PC-3 (cell line): ENCODE data around the gene NFAT5. TPM values are rescaled to one million over a fixed set of nuclear protein-coding genes. Genes with fewer than 3 reads are reported as not detected.

Experiments used
- ATAC-seq: fragments of 200-7000 bp; cut with Tn5 transposase; 2 replicates; pipeline ENCODE4 v1.9.1; 2020; ENCODE audit warnings: mild to moderate bottlenecking, moderate library complexity
- BruUV-seq: library from RNA; stranded (reverse); fragments of 400-500 nt; replicated peaks from 2 replicates; lab custom pipeline; 2021; lab: Mats Ljungman, UMichigan
- CTCF ChIA-PET: fragments of 300-600 bp; sonication (Branson Sonifier 250); formaldehyde crosslinking; loops from one replicate; lab custom pipeline; 2022; ENCODE audit warnings: antibody characterized with exemption; lab: Charles Lee
- POLR2A ChIA-PET: fragments of 300-600 bp; sonication (Branson Sonifier 250); formaldehyde crosslinking; loops from one replicate; lab custom pipeline; 2022; ENCODE audit warnings: antibody characterized with exemption; ENCODE audit not compliant: unreplicated experiment; lab: Charles Lee
- DNase-seq: peaks from one replicate; pipeline ENCODE4 v3.0.0-alpha.2; 2015
- H2AFZ ChIP-seq: fragments of 300-600 bp; sonication (generic); 2 replicates; pipeline ENCODE4 v1.6.0; 2016; ENCODE audit warnings: antibody characterized with exemption, low read length
- H3F3A ChIP-seq: fragments of 300-600 bp; sonication (generic); one replicate; pipeline ENCODE4 v1.6.0; 2017; ENCODE audit warnings: antibody characterized with exemption, low read length, control low read depth, mild to moderate bottlenecking; ENCODE audit not compliant: unreplicated experiment
- H3K27ac ChIP-seq: fragments of 300-600 bp; sonication (generic); 2 replicates; pipeline ENCODE4 v1.5.1; 2016; ENCODE audit warnings: mild to moderate bottlenecking, low read length
- H3K27me3 ChIP-seq: fragments of 300-600 bp; sonication (generic); 2 replicates; pipeline ENCODE4 v1.6.1; 2016; ENCODE audit warnings: low read length, mixed read lengths
- H3K36me3 ChIP-seq: fragments of 300-600 bp; sonication (generic); 2 replicates; pipeline ENCODE4 v1.6.1; 2016; ENCODE audit warnings: low read depth, mixed run types, low read length, mixed read lengths
- H3K4me1 ChIP-seq: fragments of 300-600 bp; sonication (generic); 2 replicates; pipeline ENCODE4 v1.5.1; 2016; ENCODE audit warnings: low read length; ENCODE audit not compliant: insufficient read depth
- H3K4me2 ChIP-seq: fragments of 300-600 bp; sonication (generic); 2 replicates; pipeline ENCODE4 v1.6.0; 2016; ENCODE audit warnings: low read length
- H3K4me3 ChIP-seq: fragments of 300-600 bp; sonication (generic); 2 replicates; pipeline ENCODE4 v1.5.1; 2016; ENCODE audit warnings: mild to moderate bottlenecking, low read length, mixed read lengths
- H3K79me2 ChIP-seq: fragments of 300-600 bp; sonication (generic); 2 replicates; pipeline ENCODE4 v1.6.1; 2017; ENCODE audit warnings: low read length, mixed read lengths
- H3K9ac ChIP-seq: fragments of 300-600 bp; sonication (generic); 2 replicates; pipeline ENCODE4 v1.6.0; 2016; ENCODE audit warnings: mild to moderate bottlenecking, low read length
- H3K9me2 ChIP-seq: fragments of 300-600 bp; sonication (generic); replicated peaks from 2 replicates; pipeline ENCODE4 v1.6.1; 2016; ENCODE audit warnings: mixed run types, low read length, mixed read lengths
- H3K9me3 ChIP-seq: fragments of 300-600 bp; sonication (generic); 2 replicates; pipeline ENCODE4 v1.6.1; 2016; ENCODE audit warnings: low read length, mixed read lengths
- H4K20me1 ChIP-seq: fragments of 300-600 bp; sonication (generic); 2 replicates; pipeline ENCODE4 v1.6.1; 2016; ENCODE audit warnings: low read length, mixed read lengths
- CTCF ChIP-seq: fragments of 300-600 bp; sonication (generic); conservative IDR thresholded peaks from 2 replicates; pipeline ENCODE4 v1.5.1; 2017; ENCODE audit warnings: antibody characterized with exemption, low read depth, mild to moderate bottlenecking, low read length
- EZH2 ChIP-seq: fragments of 300-600 bp; sonication (generic); IDR thresholded peaks from one replicate; pipeline ENCODE4 v1.6.1; 2017; ENCODE audit warnings: antibody characterized with exemption, mild to moderate bottlenecking, low read length; ENCODE audit not compliant: unreplicated experiment
- EZH2phosphoT487 ChIP-seq: fragments of 300-600 bp; sonication (generic); IDR thresholded peaks from 2 replicates; pipeline ENCODE4 v1.6.1; 2018; ENCODE audit warnings: mild to moderate bottlenecking, antibody characterized with exemption, low read length, borderline replicate concordance
- intact Hi-C: fragments of 100-400 bp; cut with micrococcal nuclease; formaldehyde crosslinking; loops from 2 replicates; pipeline ENCODE4 v1.9.0; 2023
- total RNA-seq: library from RNA; depleted of rRNA; stranded (reverse); fragments of >200 nt; gene quantifications from 2 replicates; pipeline ENCODE4 v1.2.3, GENCODE V29; 2014

Gene NFAT5
- total RNA-seq, 1 experiment from 2014 or later: 11.4 TPM

- H3K9me2 ChIP-seq: no peaks in the 10 kb centered on the region
- H3K9me3 ChIP-seq: no peaks in the 10 kb centered on the region
- H3K79me2 ChIP-seq: peaks cover 50% of the 10 kb centered on the region
- TF ChIP-seq CTCF (no peak), EZH2 (no peak), EZH2phosphoT487 (no peak)
- intact Hi-C loops: loop anchor here (1.0 to 5.0 kb wide), 2 partner anchors 98 to 169 kb away; no protein-coding TSS in a partner anchor
- peak overlapping the region; percentile 81 for H3K27ac ChIP-seq
- ATAC-seq (no peak), DNase-seq (no peak)
- H2AFZ ChIP-seq: peak overlapping the region; percentile 79
- H3K4me1 ChIP-seq: peaks cover 23% of the 10 kb centered on the region
- BruUV-seq: TSS peak; percentile 78
- H3K4me3 ChIP-seq: peak overlapping the region; percentile 88
- peak overlapping the region; percentile 98 for H3K9ac ChIP-seq
- H3K27me3 ChIP-seq: no peaks in the 10 kb centered on the region
- POLR2A ChIA-PET: interaction anchor here (0.7 kb wide), 1 partner anchor 28 kb away, joined by 3 read pairs; no protein-coding TSS in a partner anchor
- no peaks in the 10 kb centered on the region for H3K36me3 ChIP-seq
- H3K4me2 ChIP-seq: peak overlapping the region; percentile 99
- CTCF ChIA-PET: no interaction called here
- peaks cover 13% of the 10 kb centered on the region for H4K20me1 ChIP-seq
- no peaks in the 10 kb centered on the region for H3F3A ChIP-seq
Measured at GRCh38 chr16:69564845-69565670, 708 bp upstream of the NFAT5 start.

- Histone ChIP-seq H3F3A (no peaks in the 10 kb centered on the region), H3K4me1 (peaks cover 23% of the 10 kb centered on the region), H3K9me3 (no peaks in the 10 kb centered on the region), H3K36me3 (no peaks in the 10 kb centered on the region), H3K4me3 (peak overlapping the region; percentile 88), H4K20me1 (peaks cover 13% of the 10 kb centered on the region), H3K27me3 (no peaks in the 10 kb centered on the region), H2AFZ (peak overlapping the region; percentile 92), H3K9me2 (no peaks in the 10 kb centered on the region), H3K4me2 (peak overlapping the region; percentile 96), H3K27ac (peak overlapping the region; percentile 69), H3K9ac (peak overlapping the region; percentile 93), H3K79me2 (peaks cover 63% of the 10 kb centered on the region)
- intact Hi-C loops: loop anchor here (5.0 kb wide), 1 partner anchor 99 kb away; no protein-coding TSS in a partner anchor
- ChIA-PET CTCF (interaction anchor here (1.0 kb wide), 1 partner anchor 171 kb away, joined by 5 read pairs; no protein-coding TSS in a partner anchor), POLR2A (interaction anchor here (0.6 to 0.7 kb wide), 2 partner anchors 148 to 188 kb away, joined by 4 to 5 read pairs; partner anchors contain the start of gene NOB1)
- ATAC-seq (peak; percentile 42), DNase-seq (peak; percentile 40)
- no peak for TF ChIP-seq EZH2phosphoT487
- TF ChIP-seq CTCF: no peak
- TF ChIP-seq EZH2: no peak
- no TSS peak for BruUV-seq
Measured at GRCh38 chr16:69566240-69566980, 644 bp downstream of the NFAT5 start.
